Measurements from ENCODE around the gene MACROD2. TPM values are rescaled to one million over a fixed set of nuclear protein-coding genes. Genes with fewer than 3 reads are reported as not detected.

The MACROD2 gene
- total RNA-seq, 6 experiments from 2014 or later = 0.05 to 0.57 (median 0.11) TPM; not detected in 1

GRCh38 chr20:15204234-15204633, 1208.9 kb downstream of the MACROD2 start:
- Mint-ChIP-seq H3K4me1 (ENCODE audit: low read depth) (no peaks in the 10 kb centered on the region), H3K4me3 (no peak overlapping the region), H3K36me3 (ENCODE audit: low read depth) (no peaks in the 10 kb centered on the region), H3K27me3 (ENCODE audit: insufficient read depth) (no peaks in the 10 kb centered on the region), H3K27ac (no peak overlapping the region), H3K9me3 (peaks cover 51% of the 10 kb centered on the region)
- DNase-seq = no peak
- TF ChIP-seq, protein P1, sequence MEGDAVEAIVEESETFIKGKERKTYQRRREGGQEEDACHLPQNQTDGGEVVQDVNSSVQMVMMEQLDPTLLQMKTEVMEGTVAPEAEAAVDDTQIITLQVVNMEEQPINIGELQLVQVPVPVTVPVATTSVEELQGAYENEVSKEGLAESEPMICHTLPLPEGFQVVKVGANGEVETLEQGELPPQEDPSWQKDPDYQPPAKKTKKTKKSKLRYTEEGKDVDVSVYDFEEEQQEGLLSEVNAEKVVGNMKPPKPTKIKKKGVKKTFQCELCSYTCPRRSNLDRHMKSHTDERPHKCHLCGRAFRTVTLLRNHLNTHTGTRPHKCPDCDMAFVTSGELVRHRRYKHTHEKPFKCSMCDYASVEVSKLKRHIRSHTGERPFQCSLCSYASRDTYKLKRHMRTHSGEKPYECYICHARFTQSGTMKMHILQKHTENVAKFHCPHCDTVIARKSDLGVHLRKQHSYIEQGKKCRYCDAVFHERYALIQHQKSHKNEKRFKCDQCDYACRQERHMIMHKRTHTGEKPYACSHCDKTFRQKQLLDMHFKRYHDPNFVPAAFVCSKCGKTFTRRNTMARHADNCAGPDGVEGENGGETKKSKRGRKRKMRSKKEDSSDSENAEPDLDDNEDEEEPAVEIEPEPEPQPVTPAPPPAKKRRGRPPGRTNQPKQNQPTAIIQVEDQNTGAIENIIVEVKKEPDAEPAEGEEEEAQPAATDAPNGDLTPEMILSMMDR (IDR thresholded peaks at IDR 0.05) = no peak

DNA sequence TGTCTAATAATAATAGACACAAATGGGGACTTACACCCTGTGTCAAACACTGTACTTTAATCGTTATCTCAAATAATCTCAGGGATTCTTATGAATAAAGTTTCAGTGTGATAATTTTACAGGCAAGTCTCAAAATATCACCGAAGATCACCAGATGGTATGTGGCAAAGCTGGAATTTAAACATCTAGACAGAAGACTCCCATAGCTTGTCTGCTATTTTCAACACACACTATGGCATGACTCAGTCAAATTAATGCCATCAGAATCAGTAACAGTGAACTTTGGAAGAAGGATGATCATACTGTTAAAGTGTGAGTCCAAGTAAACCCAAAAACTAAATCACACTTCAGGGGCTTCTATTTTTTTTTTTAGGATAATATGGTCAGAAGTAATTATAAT, 1209.7 kb downstream of the MACROD2 start:
- Mint-ChIP-seq H3K4me1 (ENCODE audit: low read depth) (no peaks in the 10 kb centered on the region), H3K27me3 (ENCODE audit: insufficient read depth) (no peaks in the 10 kb centered on the region), H3K27ac (no peak overlapping the region), H3K36me3 (ENCODE audit: low read depth) (no peaks in the 10 kb centered on the region), H3K9me3 (peaks cover 51% of the 10 kb centered on the region), H3K4me3 (no peak overlapping the region)
- TF ChIP-seq, protein P1 (IDR thresholded peaks at IDR 0.05) = no peak
- DNase-seq = no peak

DNA sequence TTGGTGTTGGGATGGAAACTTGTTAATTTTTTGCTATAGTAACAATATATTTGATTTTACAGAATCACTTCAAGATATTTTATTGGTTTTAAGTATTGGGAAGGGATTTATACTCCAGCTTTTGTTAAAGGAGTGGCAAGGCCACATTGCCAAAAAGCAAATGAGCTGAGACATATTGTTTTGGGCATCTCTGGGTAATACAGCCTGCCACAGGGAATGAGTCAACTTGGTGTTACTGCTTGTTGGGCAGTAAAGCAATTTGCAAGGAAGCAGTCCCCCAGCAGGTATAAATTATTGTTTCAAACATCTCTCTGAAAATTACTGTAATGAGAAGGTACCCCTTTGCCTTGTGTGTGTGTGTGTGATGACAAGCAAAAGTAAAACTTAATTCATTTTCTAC, 1210.4 kb downstream of the MACROD2 start:
- Mint-ChIP-seq H3K4me1 (ENCODE audit: low read depth) (no peaks in the 10 kb centered on the region), H3K9me3 (peaks cover 58% of the 10 kb centered on the region), H3K27me3 (ENCODE audit: insufficient read depth) (no peaks in the 10 kb centered on the region), H3K27ac (no peak overlapping the region), H3K36me3 (ENCODE audit: low read depth) (no peaks in the 10 kb centered on the region), H3K4me3 (no peak overlapping the region)
- TF ChIP-seq, protein P1 (IDR thresholded peaks at IDR 0.05) = no peak
- no peak for DNase-seq

GRCh38 chr20:15209537-15209936, 1214.2 kb downstream of the MACROD2 start:
- no peak overlapping the region for H3K4me3 Mint-ChIP-seq
- no peak overlapping the region for H3K27ac Mint-ChIP-seq
- TF ChIP-seq, protein P1 (IDR thresholded peaks at IDR 0.05) = no peak
- no peaks in the 10 kb centered on the region for H3K27me3 Mint-ChIP-seq (ENCODE audit: insufficient read depth)
- H3K9me3 Mint-ChIP-seq = peaks cover 71% of the 10 kb centered on the region
- DNase-seq = no peak
- H3K4me1 Mint-ChIP-seq (ENCODE audit: low read depth) = no peaks in the 10 kb centered on the region
- no peaks in the 10 kb centered on the region for H3K36me3 Mint-ChIP-seq (ENCODE audit: low read depth)

- TF ChIP-seq, protein P1 (IDR thresholded peaks at IDR 0.05) = no peak
- Mint-ChIP-seq H3K27ac (no peak overlapping the region), H3K4me1 (ENCODE audit: low read depth) (no peaks in the 10 kb centered on the region), H3K9me3 (peaks cover 64% of the 10 kb centered on the region), H3K27me3 (ENCODE audit: insufficient read depth) (no peaks in the 10 kb centered on the region), H3K36me3 (ENCODE audit: low read depth) (no peaks in the 10 kb centered on the region), H3K4me3 (no peak overlapping the region)
- no peak for DNase-seq
These were observed 1218.7 kb downstream of the MACROD2 start for GRCh38 chr20:15214051-15214450.
